Upper lobe of left lung (tissue), 4 donors: Measurements from ENCODE around the gene MAGI3.

Experiments used
- CTCF ChIP-seq, 6 experiments: fragments of 450-650 bp in 4 of 6; fragments of 200-600 bp in 2 of 6; sonication (generic) in 2 of 6; IDR thresholded peaks; one replicate each; pipeline ENCODE4 v1.5.1; 2016 to 2019; ENCODE audit warnings: antibody characterized with exemption in 6 of 6
- EP300 ChIP-seq, 4 donors: sonication (generic); formaldehyde crosslinking; IDR thresholded peaks; one replicate each; pipeline ENCODE4 v1.5.1; 2017; ENCODE audit warnings: antibody characterized with exemption in 4 of 4, control low read depth in 2 of 4
- POLR2AphosphoS5 ChIP-seq, 2 donors: sonication (generic); formaldehyde crosslinking; IDR thresholded peaks; one replicate each; pipeline ENCODE4 v1.5.1; 2017; ENCODE audit warnings: antibody characterized with exemption in 2 of 2

GRCh38 chr1:113691184-113691583 is 300.9 kb downstream of the MAGI3 start:
- TF ChIP-seq CTCF (IDR thresholded peaks at IDR 0.05), result no peak
- no peak for TF ChIP-seq EP300 (IDR thresholded peaks at IDR 0.05)
- no peak for TF ChIP-seq POLR2AphosphoS5 (IDR thresholded peaks at IDR 0.05)
